ENCODE results near the gene ABCF2.

ABCF2 gene
- total RNA-seq = 20.9 to 40.8 (median 24.7) reads per million in 4 experiments

DNA sequence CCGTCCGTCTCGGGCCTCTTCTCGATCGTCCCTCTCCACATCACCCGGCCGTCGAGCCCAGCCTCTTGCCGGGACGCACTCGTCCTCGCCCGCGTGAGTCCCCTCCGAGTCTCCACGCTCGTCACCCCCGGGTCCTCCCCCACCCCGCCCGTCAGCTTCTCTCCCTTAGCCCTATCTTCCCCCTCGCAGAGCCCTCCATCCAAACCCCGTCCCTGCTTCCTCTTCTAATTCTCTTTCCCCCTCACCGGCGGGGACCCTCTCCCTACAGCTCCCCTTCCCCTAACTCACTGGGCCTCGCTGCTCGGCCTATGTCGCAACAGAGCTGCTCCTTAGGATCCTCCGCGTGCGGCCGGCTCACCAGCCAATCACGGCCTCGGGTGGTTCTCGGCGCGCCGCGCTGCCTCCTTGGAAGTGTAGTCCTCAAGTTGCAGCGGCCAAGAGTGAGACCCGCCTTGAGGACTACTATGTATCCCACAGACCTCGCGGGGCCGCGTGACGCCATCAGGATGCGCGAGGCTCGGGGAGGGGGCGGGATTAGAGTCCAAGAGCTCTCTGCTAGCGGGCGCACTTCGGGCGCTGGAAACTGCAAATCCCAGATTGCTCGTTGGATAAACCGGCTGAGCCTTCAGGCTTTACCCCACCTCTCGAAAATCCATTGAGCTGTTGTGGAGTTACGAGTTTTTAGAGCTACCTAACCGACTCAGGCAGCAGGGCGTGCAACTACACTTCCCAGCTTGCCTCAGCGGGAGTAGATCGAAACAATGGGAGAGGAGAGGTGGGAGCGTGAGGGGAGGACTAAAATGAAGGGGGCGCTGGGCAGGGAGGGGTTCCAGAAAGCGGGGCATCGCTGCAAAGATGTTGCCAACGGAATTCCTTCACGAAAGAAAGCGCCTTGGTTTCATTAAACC, at the start of gene ABCF2:
TSS of gene ABCF2 (minus strand) at position 331 of the 908 bp plus-strand sequence. CDS start 747 bp downstream, outside the sequence.
- DNase-seq = peak; percentile 98

DNA sequence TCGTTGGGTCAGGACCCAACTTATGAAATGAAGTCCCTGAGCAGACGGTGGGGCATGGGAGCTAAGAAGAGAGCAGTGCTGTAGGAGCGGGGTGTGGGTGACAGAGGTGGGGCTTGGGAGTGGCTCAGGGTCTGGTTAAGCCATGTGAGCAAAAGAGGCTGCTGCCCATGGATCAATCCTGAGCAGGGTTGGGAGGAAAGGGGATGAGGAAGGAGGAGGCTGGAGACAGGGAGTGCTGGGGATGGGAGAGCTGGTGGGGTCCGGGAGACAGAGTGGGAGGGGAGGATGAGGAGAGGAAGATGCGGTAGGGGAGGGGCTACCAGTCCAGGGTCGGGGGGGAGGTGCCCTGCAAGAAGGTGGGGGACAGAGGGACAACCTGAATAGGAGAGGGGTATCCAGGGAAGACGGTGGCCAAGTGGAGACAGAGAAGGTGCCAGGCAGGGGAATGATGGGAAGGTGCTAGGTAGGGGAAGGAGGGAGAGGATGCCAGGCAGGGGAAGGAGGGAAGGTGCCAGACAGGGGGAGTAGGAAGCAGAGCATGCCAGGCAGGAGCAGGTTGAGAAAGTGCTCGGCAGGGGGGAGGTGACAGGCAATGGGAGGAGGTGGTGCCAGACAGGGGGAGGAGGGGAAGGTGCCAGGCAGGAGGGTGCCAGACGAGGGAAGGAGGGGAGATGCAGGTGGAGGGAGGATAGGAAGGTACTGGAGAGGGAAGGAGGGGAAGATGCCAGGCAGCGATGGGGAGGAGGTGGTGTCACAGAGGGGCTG, 49.0 kb upstream of the ABCF2 start:
- DNase-seq = no peak

DNA sequence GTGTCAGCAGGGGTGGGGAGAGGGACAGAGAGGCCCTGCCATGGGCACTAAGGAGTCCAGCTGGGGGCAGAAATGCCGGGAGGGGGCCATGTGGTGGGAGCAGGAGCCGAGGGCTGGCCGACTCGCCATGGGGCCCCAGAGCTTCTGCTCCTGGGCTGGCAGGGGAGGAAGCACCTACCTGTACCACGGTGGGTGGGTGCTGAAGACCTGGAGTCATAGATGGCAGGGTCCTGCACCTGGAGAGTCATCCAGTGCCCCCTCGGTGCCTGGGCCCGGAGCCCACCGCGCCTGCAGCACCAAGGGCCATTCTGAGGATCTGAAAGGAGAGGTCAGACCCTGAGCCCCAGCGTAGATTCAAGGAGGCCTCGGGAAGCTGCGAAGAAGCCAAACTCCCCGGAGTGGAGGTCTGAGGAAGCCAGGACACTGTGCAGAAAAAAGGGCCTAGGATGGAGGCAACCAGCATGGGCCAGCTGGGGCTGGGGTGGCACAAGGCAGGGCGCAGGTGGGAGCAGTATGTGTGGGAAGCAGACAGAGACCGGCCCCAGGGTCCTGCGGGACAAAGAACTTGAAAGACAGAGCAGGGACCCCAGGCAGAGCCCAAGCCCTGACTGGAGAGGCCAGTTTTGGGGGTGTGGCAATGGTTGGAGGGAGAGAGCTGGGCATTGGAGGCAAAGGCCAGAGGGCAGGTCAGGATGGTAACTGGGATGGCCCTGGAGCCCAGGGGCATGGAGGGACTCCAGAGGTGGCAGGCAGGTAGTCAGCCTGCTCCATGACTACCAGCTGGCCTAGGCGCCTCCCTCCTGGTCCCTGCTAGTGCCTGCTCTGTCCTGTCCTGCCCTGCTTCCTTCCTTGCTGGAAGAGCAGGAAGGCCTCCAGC, 48.2 kb upstream of the ABCF2 start:
- no peak for DNase-seq

DNA sequence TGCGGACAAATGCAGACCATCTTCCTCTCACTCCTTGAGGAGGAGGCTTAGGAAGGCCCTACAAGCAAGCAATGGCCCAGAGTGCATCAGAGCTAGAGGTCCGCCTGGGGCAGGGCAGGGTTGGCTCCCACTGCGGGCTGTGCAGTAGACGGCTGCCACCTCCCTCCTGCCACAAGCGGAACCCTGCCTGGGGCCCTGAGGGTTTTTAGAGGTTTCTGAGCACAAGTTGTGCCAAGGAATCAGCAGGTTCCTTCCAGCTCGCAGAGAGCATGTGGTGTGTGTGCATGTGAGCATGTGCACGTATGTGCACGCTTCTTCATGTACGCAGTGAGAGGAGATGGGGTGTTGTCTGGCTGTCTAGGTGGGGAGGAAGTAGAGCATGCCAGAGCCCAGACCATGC, 47.4 kb upstream of the ABCF2 start:
- no peak for DNase-seq

DNA sequence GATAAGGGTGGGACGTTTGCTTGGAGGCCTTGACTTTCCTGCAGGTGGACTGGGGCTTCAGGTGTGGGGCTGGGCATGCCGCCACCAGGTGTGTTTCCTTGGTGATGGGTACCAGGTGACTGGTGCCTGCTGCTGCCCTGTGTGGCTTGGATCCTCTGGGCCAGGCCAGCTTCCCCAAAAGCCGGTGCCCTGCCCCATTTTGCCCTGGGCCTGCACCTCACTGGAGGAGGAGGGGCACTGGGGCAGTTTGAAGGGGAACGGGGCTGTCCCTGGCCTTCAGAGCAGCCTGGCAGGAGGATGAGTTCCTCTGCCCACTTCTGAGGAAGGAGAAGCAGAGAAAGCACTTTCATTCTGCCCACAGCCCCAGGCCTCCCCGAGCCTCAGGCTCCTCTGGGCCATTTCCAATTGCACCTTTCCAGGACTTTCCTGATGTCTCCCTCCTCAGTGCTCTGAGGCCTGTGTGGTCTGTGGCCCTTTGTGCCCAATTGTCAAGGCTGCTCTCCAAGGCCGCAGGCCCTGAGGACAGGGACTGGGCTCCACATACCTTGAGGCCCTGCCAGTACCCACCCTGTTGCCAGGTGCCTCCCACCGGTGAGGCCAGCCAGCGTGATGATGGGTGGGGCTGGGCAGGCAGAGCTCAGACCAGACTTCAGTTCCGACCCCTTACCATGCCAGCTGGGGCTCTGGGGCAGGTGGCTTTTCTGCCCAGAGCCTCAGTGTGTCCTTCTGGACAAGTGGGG, 46.8 kb upstream of the ABCF2 start:
- DNase-seq = no peak

DNA sequence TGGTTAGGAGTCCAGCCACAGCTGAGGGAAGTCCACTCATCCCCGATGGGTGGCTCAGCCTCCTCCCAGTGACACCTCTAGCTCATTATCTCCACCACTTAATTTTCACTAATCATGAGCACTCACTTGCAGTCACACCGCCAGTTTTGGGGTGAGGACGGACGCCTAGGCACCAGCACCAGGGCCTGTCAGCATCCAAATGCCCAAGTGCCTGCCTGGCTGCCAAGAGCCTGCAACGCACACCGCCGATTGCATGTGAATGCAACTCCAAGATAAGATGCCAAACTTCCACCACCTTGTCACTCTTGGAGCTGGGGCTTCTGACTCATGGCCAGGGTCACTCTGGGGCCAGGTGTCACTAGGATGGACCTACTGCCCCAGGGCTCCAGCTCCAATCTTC, 45.9 kb upstream of the ABCF2 start:
- DNase-seq = no peak

DNA sequence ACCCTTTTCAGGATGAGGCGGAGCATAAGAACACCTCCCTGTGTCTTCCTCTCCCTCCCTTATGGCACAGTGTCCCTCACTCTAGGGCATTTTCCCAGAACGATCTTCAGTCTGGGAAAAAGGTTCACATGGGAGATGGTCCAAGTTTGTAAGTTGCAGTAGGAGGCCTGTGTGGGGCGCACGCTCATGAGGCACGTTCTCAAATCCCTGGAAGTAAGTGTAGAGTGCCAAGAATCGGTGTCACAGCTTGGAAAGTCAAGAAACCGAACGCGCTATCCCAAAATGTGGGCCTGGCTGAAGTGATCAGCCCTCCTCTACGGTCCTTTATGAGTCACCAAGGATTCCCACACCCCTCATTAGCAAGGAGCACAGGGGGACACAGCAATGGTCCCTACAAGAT, 45.4 kb upstream of the ABCF2 start:
- no peak for DNase-seq

DNA sequence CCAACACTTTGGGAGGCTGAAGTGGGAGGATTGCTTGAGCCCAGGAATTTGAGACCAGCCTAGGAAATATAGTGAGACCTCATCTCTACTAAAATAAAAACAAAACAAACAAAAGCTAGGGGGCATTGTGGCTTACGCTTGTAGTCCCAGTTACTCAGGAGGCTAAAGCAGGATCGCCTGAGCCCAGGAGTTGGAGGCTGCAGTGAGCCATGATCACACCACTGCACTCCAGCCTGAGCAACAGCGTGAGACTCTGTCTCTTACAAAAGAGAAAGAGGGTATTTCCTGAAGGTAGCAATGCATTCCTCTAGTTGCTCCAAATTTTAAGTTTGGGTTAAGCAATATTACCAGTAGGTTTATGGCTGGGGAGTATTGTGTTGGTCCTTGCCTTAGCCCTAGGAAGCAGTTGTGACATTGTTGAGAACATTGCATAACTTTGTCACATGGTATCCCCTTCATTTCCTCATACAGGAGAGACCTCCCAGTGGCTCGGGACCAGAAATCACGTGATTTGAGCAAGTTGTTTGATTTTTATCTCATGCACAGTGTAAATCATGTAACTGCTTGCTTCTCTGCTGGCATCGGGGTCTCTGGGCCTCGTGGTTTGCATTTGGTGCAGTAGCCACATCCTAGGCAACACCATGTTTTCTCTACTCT, 44.8 kb upstream of the ABCF2 start:
- no peak for DNase-seq

DNA sequence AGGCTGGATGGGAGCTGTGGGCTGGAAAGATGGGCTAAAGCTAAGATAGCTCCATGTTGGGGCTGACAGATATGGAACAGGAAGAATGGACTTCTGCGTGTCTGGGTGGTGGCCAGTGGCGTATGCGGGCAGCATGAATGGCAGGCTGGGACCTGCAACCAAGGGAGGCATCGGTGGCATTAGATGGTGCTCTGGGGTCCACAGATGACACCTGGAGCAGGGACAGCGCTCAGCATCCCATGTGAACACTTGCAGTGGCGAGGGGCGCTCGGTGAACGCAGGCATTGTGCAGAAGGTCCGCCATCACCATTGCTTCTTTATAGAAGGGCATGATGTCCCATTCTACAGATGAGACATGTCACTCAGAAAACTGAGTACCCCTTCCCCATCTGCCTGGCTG, 42.5 kb upstream of the ABCF2 start:
- DNase-seq = no peak

DNA sequence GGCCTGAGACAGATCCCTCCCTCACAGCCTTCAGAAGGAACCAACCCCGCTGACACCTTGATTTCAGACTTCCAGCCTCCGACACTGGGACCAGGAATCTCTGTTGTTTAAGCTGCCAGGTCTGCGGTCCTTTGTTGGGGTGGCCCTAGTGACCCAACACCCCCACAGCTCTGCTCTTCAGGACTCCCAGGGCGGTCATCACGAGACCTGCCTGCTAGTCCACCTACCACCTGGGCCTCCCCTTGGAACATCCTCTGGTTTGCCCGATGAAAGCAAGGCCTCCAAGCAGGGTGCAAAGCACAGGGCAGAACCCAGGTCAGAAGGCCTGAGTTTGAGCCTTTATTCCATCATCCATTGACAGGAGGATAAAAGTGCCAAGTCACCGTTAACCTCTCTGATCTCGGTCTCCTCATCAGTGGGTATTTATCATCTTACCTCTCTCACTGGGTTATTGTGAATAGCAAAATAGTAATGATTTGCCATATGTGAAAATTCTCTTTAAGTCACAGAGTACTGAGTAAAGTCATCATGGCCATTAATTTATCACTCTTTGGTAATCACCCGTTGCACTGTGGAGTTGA, 38.4 kb upstream of the ABCF2 start:
- no peak for DNase-seq

DNA sequence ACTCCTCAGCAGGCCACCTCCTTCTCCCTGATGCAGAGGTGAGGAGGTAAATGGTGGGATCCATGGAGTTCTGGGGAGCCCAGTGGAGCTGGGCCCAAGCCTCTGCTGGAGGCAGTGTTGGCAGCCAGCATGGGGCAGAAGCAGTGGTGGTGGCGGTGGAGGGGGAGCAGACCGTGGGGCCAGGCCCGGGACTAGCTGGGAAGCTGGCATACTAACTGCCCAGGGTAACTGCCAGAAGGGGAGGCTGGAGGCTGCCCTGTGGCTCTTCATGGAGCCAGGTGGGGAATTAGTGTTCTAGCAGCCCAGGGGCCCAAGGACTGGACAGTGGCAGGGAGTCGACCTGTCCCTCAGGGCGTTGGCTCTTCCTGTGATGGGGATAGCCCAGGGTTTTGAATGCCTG, 37.6 kb upstream of the ABCF2 start:
- DNase-seq = no peak

DNA sequence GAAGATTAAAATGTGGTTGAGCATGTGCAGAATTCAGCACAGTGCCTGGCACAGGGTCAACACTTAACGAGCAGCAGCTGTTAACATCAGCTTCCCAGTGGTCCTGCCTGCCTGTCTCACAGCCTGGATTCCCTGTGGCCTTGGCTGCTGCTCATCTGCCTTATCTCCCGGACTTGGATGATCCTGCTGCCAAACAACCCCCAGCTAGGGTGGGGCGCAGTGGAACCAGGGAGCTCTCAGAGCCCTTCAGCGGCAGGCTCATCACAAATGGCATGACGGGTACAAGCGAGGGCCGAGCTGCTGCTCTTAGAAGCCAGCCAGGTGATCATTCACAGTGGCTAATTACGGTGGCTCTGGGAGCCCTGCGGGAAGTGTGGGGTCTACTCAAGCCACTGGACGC, 34.5 kb upstream of the ABCF2 start:
- no peak for DNase-seq

DNA sequence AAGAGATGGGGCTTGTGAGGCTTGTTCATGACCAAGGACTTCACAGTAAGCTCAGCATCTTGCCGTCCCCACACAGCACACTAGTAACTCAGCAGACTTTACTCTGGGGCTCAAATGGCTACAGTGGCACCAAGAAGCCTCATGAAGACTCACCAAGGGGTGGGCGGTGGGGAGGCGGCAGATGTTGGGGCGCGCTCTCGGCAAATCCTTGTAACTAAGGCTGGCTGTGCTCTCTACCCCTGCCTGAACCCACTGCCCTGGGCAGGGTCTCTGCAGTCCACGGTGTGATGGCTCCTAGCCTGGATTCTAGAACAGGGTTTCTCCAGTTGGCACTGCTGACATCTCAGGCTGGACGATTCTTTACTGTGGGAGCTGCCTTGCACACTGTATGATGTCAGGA, 33.9 kb upstream of the ABCF2 start:
- no peak for DNase-seq

DNA sequence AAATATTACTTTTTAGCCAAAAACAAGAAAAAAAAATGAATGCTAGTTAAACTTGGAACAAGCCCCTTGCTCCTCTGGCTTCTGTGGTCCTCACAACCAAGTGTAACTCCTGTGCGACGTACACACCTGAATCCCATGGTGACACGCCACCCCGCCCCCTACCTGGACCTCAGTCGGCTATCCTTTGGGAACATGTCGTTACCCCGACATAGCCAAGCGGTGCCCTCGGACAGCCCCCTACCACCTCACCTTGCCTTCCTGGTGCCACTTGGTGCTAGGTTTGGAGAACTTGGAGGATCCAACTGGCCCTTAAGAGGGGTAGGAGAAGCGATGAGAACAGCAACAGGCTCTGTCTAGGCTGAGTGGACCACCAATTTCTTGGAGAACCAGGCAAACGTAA, 33.5 kb upstream of the ABCF2 start:
- no peak for DNase-seq

DNA sequence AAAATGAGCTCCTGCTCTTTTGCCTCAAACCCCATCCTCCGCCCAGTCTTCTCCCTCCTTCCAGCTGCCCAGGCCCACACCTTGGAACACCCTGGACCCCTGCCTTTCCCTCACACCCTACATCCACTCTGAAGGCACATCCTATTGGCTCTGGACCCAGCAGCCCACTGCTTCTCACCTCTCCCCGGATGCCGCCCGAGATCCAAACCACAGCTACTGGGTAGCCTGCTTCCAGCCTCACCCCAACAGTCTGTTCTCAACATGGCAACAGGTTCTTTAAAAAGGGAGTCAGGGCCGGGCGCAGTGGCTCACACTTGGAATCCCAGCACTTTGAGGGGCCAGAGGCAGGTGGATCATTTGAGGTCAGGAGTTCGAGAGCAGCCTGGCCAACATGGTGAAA, 31.0 kb upstream of the ABCF2 start:
- no peak for DNase-seq

DNA sequence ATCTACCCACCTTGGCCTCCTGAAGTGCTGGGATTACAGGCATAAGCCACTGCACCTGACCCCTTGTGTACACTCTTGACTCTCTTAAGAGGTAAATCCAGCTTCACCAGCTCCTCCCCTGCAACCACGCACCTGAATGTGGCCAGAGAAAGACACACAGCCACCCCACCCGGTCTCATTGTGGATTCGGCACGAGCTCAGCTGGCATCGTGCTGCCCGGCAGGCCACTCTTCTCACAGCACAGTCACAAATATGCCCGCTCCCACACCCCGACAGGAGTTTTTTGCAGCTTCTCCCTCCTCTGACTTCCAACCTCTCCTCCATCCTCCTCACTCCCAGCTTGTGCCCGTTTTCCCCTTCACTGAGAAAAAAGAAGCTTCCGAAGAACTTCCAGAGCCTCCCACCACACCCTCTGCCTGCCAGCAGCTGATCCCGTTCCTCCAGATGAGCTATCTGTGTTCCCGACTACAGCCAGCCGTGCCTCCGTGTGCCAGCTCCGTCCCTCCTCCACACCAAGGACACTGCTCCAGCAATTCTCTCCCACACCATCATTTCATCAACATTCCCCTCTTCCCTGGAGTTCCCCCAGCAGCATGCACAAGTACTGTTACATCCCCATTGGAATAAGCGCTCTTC, 29.5 kb upstream of the ABCF2 start:
- no peak for DNase-seq

DNA sequence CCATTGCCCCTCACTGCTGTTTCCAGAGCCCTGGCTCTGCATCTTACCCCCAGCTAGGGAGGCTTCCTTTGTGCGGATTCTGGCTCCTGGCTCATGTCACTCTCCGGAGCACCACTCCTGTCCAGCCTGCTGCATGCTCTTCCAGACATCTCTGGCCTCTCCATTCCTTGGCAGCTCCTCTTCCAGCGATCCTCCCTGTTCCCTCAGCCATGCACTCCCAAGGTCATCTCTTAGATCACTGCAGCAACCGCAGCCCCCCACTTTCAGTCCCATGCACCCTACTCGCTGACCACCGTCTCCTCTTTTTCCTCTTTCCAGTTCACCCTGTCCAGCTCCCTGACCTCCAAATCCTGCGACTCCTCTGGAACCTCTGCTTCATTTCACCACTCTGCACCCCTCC, 28.4 kb upstream of the ABCF2 start:
- DNase-seq = no peak

DNA sequence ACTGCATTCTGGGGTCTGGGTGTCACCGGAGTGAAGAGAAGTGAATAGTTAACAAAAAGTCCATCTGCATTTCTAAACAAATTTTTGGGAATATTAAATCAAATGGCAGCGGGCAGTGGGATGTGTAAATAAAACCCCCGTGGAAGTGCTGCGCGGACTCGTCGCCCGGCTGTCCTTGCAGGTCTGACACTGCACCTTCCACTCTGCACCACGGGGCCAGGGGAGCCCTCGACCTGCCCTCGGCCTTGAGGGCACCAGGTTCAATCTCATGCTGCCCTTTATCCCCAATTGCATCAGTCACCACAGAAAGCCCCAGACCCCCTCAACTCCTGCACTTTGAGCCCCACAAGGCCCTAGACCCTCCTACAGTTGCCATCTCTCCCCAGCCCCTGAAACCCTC, 27.8 kb upstream of the ABCF2 start:
- no peak for DNase-seq

DNA sequence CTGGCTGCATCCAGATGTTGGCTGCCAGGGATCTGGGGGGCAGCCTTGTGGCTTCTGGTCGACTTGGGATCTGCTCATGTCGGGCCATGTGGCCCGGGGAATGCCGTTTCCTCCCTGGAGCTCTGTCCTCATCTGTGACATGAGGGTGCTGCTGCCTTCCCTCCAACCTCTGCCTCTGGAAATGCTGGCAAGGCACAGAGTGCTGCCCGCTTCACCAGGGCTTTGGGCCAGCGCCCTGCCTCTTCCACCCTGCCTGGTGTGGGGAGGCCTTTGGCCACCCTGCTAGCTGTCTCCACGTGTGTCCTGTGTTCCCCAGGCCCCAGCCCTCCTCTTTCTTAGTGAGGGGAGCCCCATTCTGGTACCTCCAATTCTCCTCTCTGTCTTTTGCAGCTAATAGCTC, 27.3 kb upstream of the ABCF2 start:
- DNase-seq = no peak

DNA sequence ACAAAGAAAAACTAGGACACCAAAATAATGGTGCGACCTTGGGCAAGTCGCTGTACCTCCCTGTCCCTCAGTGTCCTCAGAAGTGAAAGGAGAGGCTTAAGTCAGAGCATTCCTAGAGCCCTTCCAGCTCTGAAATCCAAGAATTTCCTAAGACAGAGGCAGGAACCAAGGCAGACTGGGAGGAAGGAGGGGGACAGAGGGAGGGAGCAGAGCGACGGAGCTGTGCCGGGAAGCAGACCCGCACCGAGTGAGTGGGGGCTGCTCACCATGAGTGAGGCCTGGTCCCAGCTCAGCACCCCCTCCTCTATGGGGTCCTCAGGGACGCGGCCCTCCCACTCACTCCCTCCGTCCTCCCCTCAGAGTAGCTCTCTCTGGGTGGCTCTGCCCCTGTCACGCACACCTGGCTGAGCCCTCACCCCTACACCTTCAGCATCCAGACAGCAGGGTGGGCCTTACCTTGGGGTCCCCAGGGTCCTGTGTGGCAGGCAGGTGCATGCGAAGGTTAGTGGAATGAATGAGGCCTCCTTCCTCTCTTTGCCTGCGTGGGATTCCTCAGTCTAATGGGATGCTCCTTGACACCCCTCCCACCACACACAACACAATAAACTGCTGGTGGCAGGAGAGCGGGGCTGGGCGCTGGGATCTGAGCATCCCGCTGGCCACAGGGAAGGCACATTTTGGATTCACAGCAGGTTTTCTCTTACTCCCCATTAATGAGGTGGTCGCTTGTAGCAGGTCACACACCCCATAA, 26.1 kb upstream of the ABCF2 start:
- no peak for DNase-seq

Measured in effector CD8-positive, alpha-beta T cell (primary cell).